Neural cell (in vitro differentiated cells): ENCODE results near the gene IL17REL.

Experiments used
- CTCF ChIP-seq: fragments of 450-650 bp; IDR thresholded peaks from 2 replicates; pipeline ENCODE4 v1.5.1; 2014; ENCODE audit warnings: antibody characterized with exemption, mild to moderate bottlenecking, moderate library complexity; ENCODE audit not compliant: poor library complexity, severe bottlenecking
- EP300 ChIP-seq: fragments of 450-650 bp; conservative IDR thresholded peaks from 2 replicates; pipeline ENCODE4 v1.6.1; 2014; ENCODE audit warnings: antibody characterized with exemption, mild to moderate bottlenecking, moderate library complexity; ENCODE audit not compliant: poor library complexity, severe bottlenecking
- EZH2 ChIP-seq: fragments of 200-600, 300-800 bp; shearing (Covaris generic), sonication (generic); IDR thresholded peaks from 2 replicates; pipeline ENCODE4 v1.6.1; 2014; ENCODE audit warnings: antibody characterized with exemption, low read length, borderline replicate concordance, mild to moderate bottlenecking; ENCODE audit not compliant: insufficient read depth, poor library complexity, severe bottlenecking
- MXI1 ChIP-seq: fragments of 450-650 bp; conservative IDR thresholded peaks from 2 replicates; pipeline ENCODE4 v1.6.1; 2014; ENCODE audit warnings: antibody characterized with exemption, mild to moderate bottlenecking; ENCODE audit not compliant: poor library complexity, severe bottlenecking
- POLR2AphosphoS5 ChIP-seq: IDR thresholded peaks from 2 replicates; pipeline ENCODE4 v1.6.1; 2012
- RAD21 ChIP-seq: fragments of 450-650 bp; conservative IDR thresholded peaks from 2 replicates; pipeline ENCODE4 v1.6.1; 2014; ENCODE audit warnings: antibody characterized with exemption, mild to moderate bottlenecking, moderate library complexity
- REST ChIP-seq: IDR thresholded peaks from 2 replicates; pipeline ENCODE4 v1.6.1; 2012; ENCODE audit warnings: borderline replicate concordance

- no peak for TF ChIP-seq CTCF
- TF ChIP-seq EP300, result no peak
- TF ChIP-seq EZH2, result no peak
- TF ChIP-seq MXI1, result no peak
- no peak for TF ChIP-seq RAD21
- TF ChIP-seq POLR2AphosphoS5, result no peak
- TF ChIP-seq REST, result no peak
Observed at GRCh38 chr22:50061141-50061823, 48.7 kb upstream of the IL17REL start.
